ENCODE data around the gene MSH4. TPM values are rescaled to one million over a fixed set of nuclear protein-coding genes. Genes with fewer than 3 reads are reported as not detected.
"Not testable (repeated sequence)": the region's sequence is repeated elsewhere in the genome, so short reads cannot be mapped to it uniquely, and the experiment has no call there.

MSH4 gene
- total RNA-seq, 1 experiment from 2014 or later: 1.0 TPM

DNA sequence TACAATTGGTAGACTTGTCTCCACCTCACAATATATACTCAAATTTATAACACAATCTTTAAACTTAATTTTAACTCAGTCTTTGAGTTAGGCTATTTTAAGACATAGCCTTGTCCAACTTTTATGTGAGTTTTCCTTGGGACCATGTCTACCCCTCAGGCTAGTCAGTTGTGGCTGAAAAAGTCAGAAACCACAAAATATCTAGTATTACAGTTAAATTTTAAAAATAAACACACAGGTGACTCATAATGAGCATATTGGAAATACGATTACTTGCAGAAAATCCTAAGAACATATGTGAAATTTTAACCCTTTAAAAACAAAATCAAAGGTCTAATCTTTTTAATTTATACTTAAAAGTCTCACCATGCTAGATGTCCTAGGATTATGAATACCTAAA, 140.4 kb downstream of the MSH4 start:
- DNase-seq (ENCODE audit: low spot score): no peak

DNA sequence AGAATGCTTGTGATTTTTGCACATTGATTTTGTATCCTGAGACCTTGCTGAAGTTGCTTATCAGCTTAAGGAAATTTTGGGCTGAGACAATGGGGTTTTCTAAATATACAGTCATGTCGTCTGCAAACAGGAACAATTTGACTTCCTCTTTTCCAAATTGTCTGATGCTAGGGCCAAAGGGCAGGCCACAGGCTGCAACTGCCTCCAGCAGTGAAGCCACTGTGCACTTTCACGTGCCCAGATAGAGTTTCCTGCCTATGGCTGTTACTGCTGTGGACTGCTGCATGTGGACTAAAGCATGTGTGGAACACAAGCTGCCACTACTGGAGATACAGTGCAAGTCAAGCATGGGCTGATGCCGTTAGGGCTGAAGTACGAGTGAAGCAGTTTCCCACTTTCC, 146.4 kb downstream of the MSH4 start:
- POLR2A ChIA-PET (ENCODE audit: low non-redundant PET); CTCF ChIA-PET; DNase-seq (ENCODE audit: low spot score); H3K27ac ChIP-seq (ENCODE audit: low read depth, low read length, poor library complexity, severe bottlenecking); H3K27me3 ChIP-seq (replicated peaks; ENCODE audit: insufficient read depth, low read depth, low read length, poor library complexity); BruUV-seq (replicated peaks); H3K4me1 ChIP-seq (ENCODE audit: insufficient read depth, low read length, poor library complexity, severe bottlenecking); H3K9me3 ChIP-seq (ENCODE audit: low read depth, low read length, poor library complexity, severe bottlenecking); intact Hi-C loops (cut with micrococcal nuclease; ENCODE audit: unreplicated experiment); H3K4me3 ChIP-seq (ENCODE audit: low read depth, low read length, poor library complexity, severe bottlenecking); H3K36me3 ChIP-seq (ENCODE audit: insufficient read depth, low read length, poor library complexity, severe bottlenecking): not testable (repeated sequence)

More for the DNA sequence above, 140.4 kb downstream of the MSH4 start:
- Histone ChIP-seq H3K4me3 (ENCODE audit: low read depth, low read length, poor library complexity, severe bottlenecking) (no peak overlapping the region), H3K27ac (ENCODE audit: low read depth, low read length, poor library complexity, severe bottlenecking) (no peak overlapping the region), H3K27me3 (replicated peaks; ENCODE audit: insufficient read depth, low read depth, low read length, poor library complexity) (no peaks in the 10 kb centered on the region), H3K36me3 (ENCODE audit: insufficient read depth, low read length, poor library complexity, severe bottlenecking) (no peaks in the 10 kb centered on the region), H3K9me3 (ENCODE audit: low read depth, low read length, poor library complexity, severe bottlenecking) (no peaks in the 10 kb centered on the region), H3K4me1 (ENCODE audit: insufficient read depth, low read length, poor library complexity, severe bottlenecking) (no peaks in the 10 kb centered on the region)
- no peak for TF ChIP-seq CTCF (conservative IDR thresholded peaks at IDR 0.05; ENCODE audit: low read depth, low read length)
- no peak for TF ChIP-seq EZH2 (IDR thresholded peaks at IDR 0.05; ENCODE audit: borderline replicate concordance, low read depth, low read length, poor library complexity, severe bottlenecking)
- ChIA-PET POLR2A (ENCODE audit: low non-redundant PET) (no interaction called here), CTCF (no interaction called here)
- intact Hi-C loops (cut with micrococcal nuclease; ENCODE audit: unreplicated experiment): no loop called here
- BruUV-seq (replicated peaks): no TSS peak

GRCh38 chr1:75950176-75950575, 153.5 kb downstream of the MSH4 start:
- POLR2A ChIA-PET (ENCODE audit: low non-redundant PET): interaction anchor here (0.6 kb wide), 1 partner anchor 667 kb away, joined by 3 read pairs; no protein-coding TSS in a partner anchor
- Histone ChIP-seq H3K4me3 (ENCODE audit: low read depth, low read length, poor library complexity, severe bottlenecking) (no peak overlapping the region), H3K4me1 (ENCODE audit: insufficient read depth, low read length, poor library complexity, severe bottlenecking) (no peaks in the 10 kb centered on the region), H3K27ac (ENCODE audit: low read depth, low read length, poor library complexity, severe bottlenecking) (no peak overlapping the region), H3K36me3 (ENCODE audit: insufficient read depth, low read length, poor library complexity, severe bottlenecking) (no peaks in the 10 kb centered on the region), H3K27me3 (replicated peaks; ENCODE audit: insufficient read depth, low read depth, low read length, poor library complexity) (no peaks in the 10 kb centered on the region), H3K9me3 (ENCODE audit: low read depth, low read length, poor library complexity, severe bottlenecking) (no peaks in the 10 kb centered on the region)
- CTCF ChIA-PET: no interaction called here
- no peak for TF ChIP-seq EZH2 (IDR thresholded peaks at IDR 0.05; ENCODE audit: borderline replicate concordance, low read depth, low read length, poor library complexity, severe bottlenecking)
- no peak for TF ChIP-seq CTCF (conservative IDR thresholded peaks at IDR 0.05; ENCODE audit: low read depth, low read length)
- intact Hi-C loops (cut with micrococcal nuclease; ENCODE audit: unreplicated experiment): no loop called here
- DNase-seq (ENCODE audit: low spot score): no peak
- BruUV-seq (replicated peaks): no TSS peak

GRCh38 chr1:75952016-75952415, 155.3 kb downstream of the MSH4 start:
- intact Hi-C loops (cut with micrococcal nuclease; ENCODE audit: unreplicated experiment): no loop called here
- POLR2A ChIA-PET (ENCODE audit: low non-redundant PET): no interaction called here
- Histone ChIP-seq H3K27me3 (replicated peaks; ENCODE audit: insufficient read depth, low read depth, low read length, poor library complexity) (no peaks in the 10 kb centered on the region), H3K4me3 (ENCODE audit: low read depth, low read length, poor library complexity, severe bottlenecking) (no peak overlapping the region), H3K27ac (ENCODE audit: low read depth, low read length, poor library complexity, severe bottlenecking) (no peak overlapping the region), H3K9me3 (ENCODE audit: low read depth, low read length, poor library complexity, severe bottlenecking) (no peaks in the 10 kb centered on the region), H3K36me3 (ENCODE audit: insufficient read depth, low read length, poor library complexity, severe bottlenecking) (no peaks in the 10 kb centered on the region), H3K4me1 (ENCODE audit: insufficient read depth, low read length, poor library complexity, severe bottlenecking) (no peaks in the 10 kb centered on the region)
- CTCF ChIA-PET: no interaction called here
- peak; percentile 32 for DNase-seq (ENCODE audit: low spot score)
- TF ChIP-seq CTCF (conservative IDR thresholded peaks at IDR 0.05; ENCODE audit: low read depth, low read length) (no peak), EZH2 (IDR thresholded peaks at IDR 0.05; ENCODE audit: borderline replicate concordance, low read depth, low read length, poor library complexity, severe bottlenecking) (no peak)
- no TSS peak for BruUV-seq (replicated peaks)
